GM23338 (cell line): ENCODE measurements around the gene ZNF579.

Source experiments
- CREB1 ChIP-seq: fragments of 250-450 bp; sonication (Bioruptor Pico); IDR thresholded peaks from 2 replicates; pipeline ENCODE4 v1.5.0; 2020; ENCODE audit warnings: low read depth, mild to moderate bottlenecking, moderate library complexity
- EZH2 ChIP-seq: fragments of 200-600 bp; sonication (generic); IDR thresholded peaks from one replicate; pipeline ENCODE4 v1.8.0; 2017; ENCODE audit warnings: antibody characterized with exemption, mild to moderate bottlenecking, low read depth; ENCODE audit not compliant: unreplicated experiment
- EZH2phosphoT487 ChIP-seq: fragments of 200-600 bp; sonication (generic); IDR thresholded peaks from one replicate; pipeline ENCODE4 v1.8.1; 2018; ENCODE audit warnings: antibody characterized with exemption; ENCODE audit not compliant: unreplicated experiment
- POLR2AphosphoS5 ChIP-seq: IDR thresholded peaks from 2 replicates; pipeline ENCODE4 v1.6.1; 2016; ENCODE audit warnings: antibody characterized with exemption, low read depth
- STAT1 ChIP-seq: IDR thresholded peaks from one replicate; pipeline ENCODE4 v1.6.1; 2016; ENCODE audit warnings: antibody characterized with exemption; ENCODE audit not compliant: unreplicated experiment
- TF ChIP-seq, protein P1 (sequence below), 2 experiments: fragments of 200-600 bp in 1 of 2; sonication (generic) in 1 of 2; conservative IDR thresholded peaks; 2 replicates each; pipeline versions ENCODE4 v1.5.1 to v1.6.1; 2016 to 2017; ENCODE audit warnings: antibody characterized with exemption in 2 of 2, low read depth in 2 of 2, mild to moderate bottlenecking in 2 of 2, moderate library complexity in 1 of 2

DNA sequence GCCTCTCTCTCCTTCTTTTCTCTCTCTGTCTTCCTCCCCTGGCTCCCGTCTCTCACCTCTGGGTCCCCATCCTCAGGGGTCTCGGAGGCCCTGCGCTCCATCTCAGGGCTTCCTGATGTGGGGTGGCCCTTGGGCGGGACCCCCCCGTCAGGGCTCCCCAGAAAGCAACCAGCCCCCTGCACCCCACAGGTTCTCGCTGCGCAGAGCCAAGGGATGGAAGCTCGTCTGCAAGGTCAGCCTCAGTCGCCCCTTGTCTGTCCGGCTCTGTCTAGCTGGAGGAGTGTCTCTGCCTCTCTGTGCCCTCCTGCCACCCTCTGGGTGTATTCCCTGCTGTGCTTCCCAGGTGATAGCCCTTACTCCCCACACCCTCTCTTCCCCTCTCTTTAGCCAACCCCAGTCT lies 35.2 kb downstream of the ZNF579 start, which contains the start of gene SBK3:
- TF ChIP-seq, protein P1, sequence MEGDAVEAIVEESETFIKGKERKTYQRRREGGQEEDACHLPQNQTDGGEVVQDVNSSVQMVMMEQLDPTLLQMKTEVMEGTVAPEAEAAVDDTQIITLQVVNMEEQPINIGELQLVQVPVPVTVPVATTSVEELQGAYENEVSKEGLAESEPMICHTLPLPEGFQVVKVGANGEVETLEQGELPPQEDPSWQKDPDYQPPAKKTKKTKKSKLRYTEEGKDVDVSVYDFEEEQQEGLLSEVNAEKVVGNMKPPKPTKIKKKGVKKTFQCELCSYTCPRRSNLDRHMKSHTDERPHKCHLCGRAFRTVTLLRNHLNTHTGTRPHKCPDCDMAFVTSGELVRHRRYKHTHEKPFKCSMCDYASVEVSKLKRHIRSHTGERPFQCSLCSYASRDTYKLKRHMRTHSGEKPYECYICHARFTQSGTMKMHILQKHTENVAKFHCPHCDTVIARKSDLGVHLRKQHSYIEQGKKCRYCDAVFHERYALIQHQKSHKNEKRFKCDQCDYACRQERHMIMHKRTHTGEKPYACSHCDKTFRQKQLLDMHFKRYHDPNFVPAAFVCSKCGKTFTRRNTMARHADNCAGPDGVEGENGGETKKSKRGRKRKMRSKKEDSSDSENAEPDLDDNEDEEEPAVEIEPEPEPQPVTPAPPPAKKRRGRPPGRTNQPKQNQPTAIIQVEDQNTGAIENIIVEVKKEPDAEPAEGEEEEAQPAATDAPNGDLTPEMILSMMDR (conservative IDR thresholded peaks at IDR 0.05; ENCODE audit: low read depth in 2 of 2), result no peak
- TF ChIP-seq STAT1, result no peak
- no peak for TF ChIP-seq EZH2phosphoT487
- TF ChIP-seq POLR2AphosphoS5, result no peak
- no peak for TF ChIP-seq EZH2
- TF ChIP-seq CREB1 (CRISPR knock-in tag), result no peak
